CD4-positive, alpha-beta T cell treated with Interleukin-17A for 1 hour (primary cell): Measurements from ENCODE around the gene ACSS3.
"Not testable (repeated sequence)": the region's sequence is repeated elsewhere in the genome, so short reads cannot be mapped to it uniquely, and the experiment has no call there.

ENCODE experiments used
- DNase-seq: peaks from one replicate; pipeline ENCODE4 v3.0.0-alpha.2; 2020

ACSS3 gene

DNA sequence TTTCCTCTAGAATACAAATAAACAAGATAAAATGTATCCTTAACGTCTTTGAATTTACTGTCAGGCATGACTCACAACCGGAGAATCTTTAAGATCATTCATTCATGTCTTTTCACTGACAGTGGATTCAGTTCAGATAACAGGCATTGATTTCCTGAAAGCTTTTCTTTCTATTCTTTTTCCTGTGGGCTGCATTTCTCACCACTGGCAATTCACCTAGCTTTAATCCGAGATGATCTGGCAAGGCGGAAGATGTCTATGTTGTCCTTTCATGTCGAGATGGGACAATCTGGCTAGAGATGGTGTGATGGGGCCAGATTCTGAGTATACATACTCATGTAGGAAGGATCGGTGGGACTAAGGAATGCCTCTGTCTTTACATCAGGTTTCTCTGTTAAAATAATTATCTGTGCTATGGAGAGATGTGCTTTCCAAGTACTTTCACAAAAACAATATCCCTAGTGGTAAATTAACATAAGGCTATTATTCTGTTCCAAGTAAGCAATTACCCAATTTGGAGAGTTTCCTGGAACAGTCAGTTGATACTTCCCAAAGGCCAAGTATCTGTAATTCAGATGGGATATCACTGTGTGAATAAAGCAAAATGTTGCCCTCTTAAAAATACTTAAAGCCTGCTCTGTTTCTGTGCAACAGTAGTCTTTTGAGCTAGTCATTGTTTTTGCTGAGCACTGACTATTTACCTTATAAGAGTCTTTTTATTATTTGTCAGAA, 17.8 kb downstream of the ACSS3 start:
- no peak for DNase-seq

DNA sequence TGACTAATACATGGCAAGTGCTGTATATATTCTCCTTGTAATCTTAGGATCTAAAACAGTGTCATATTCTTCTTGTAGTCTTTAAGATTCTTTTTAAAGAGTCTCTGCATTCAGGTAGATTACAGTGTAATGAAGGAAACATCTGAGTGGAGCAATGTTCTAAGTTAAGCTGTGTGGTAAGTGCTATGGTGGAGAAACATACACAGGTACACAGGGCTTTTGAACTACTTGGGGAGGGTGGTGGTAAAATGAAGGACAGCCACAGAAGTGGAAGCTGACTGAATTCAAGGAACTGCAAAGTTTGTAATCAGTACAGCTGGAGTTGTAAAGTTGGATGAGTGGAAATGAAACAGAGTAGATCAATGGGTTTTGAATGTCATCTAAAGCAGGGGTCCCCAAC, 27.8 kb downstream of the ACSS3 start:
- DNase-seq = no peak

DNA sequence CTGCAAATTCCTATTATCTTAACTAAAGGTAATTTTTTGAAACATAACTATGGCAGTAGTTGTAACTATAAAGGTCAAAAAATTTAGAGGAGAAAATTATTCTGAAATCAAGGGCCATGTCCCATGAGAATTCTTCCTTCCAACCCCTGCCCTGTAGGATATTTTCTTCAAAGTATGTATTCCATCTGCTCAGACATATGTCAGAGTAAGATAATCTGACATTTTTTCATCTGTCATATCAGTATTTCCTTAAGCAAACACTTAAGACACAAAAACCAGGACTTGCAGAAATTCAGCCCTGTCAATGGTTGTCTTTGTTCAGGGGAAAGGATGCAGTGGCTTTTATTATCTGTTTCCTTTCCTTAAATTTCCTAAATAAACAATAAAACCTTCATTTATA, 36.3 kb downstream of the ACSS3 start:
- DNase-seq = no peak

DNA sequence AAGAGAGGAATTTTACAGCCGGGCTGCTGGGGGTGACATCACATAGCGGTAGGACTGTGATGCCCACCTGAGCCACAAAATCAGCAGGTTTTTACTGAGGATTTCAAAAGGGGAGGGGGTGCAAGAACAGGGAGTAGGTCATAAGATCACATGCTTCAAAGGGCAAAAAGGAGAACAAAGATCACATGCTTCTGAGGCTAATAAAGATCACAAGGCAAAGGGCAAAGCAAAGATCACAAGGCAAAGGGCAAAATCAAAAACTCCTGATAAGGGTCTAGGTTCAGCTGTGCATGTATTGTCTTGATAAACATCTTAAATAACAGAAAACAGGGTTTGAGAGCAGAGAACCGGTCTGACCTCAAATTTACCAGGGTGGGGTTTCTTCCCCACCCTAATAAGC, 41.2 kb downstream of the ACSS3 start:
- DNase-seq = not testable (repeated sequence)

DNA sequence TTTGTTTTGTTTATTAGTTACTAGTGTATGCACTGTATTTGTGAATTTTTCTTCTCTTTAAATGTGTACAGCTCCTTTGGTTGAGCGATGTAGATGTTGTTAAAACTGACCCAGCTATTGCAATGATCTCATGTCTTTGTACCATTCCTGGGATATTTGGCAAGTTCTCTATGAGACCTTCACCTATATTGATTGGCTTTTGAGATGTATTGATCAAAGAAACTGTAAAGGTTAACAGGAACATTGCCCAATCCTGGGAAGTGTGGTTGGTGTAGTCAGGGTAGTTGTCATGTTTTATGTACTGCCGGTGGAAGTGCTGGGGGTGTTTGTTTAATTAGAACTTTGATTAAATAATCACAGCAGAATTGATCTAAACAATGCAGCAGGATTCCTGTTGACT, 43.1 kb downstream of the ACSS3 start:
- no peak for DNase-seq

DNA sequence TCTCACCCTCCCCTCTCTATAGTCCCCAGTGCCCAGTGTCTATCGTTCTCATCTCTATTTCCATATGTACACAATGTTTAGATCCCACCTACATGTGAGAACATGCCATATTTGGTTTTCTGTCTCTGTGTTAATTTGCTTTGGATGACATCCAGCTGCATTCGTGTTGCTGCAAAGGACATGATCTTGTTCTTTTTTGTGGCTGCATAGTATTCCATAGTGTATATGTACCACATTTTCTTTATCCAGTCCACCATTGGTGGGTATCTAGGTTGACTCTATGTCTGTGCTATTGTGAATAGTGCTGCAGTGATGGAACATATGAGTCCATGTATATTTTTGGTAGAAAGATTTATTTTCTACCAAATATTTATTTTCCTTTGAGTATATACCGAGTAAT, 45.7 kb downstream of the ACSS3 start:
- no peak for DNase-seq

DNA sequence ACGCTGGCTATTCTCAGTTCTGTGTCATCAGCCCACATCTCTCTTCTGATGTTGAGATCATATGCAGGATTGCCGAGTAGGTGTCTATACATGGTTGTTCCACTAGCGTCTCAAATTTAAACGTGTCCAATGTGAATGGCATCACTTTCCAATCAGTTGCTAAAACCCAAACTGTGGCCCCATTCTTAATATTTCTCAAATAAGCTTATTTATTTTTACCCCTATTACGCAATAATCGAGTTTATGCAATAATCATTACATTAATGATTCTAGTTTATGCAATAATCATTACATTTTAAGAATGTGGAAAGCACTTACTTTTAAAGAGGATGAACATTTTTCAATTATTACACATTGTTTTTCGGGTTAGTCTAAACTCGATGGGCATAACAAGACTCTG, 47.8 kb downstream of the ACSS3 start:
- DNase-seq = no peak

DNA sequence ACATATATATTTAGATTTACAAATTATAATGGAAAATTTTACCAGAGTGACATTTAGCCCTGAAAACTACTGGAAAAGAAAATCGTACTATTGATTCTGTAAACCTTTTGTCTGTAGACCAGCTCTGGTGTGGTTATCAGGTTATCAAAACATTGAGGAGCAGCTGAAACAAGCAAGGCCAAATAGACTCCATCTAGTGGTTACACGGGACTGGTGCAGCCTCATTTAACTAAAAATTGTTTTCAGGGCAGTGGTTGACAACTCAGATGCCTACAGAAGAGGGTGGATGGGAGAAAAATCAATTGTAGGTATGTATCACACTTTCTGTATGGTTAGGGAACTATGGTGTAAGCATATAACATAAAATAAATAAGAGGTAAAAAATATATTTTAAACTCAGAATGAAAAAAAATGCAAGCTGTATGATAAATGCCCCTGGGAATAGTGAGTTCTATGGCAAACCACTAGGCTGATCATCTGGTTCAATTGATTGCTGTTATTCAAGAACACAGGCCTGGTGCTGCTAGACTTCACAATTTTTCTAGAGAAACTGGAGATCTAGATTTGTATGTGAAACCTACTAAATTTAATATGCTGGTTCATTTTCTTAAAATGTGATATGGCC, 51.2 kb downstream of the ACSS3 start:
- DNase-seq = no peak

DNA sequence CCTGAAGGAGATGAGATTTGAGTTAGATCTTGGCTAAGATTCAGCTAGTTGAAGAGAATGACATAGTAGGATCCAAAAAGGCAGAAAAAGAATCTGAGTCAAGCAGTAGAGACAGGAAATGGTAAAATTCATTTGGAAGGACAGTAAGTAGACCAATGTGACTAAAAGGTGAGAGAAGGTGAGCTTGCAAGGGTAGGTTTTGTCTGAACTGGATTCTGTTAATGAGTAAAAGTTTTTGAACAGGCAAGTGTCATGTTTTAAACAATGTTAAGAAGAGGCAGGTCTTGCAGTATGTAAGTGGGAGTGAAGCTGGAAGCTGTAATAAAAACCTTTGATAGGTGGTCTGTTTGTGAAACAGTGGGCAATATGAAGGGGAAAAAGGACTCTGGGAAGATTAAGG, 58.6 kb downstream of the ACSS3 start:
- no peak for DNase-seq

DNA sequence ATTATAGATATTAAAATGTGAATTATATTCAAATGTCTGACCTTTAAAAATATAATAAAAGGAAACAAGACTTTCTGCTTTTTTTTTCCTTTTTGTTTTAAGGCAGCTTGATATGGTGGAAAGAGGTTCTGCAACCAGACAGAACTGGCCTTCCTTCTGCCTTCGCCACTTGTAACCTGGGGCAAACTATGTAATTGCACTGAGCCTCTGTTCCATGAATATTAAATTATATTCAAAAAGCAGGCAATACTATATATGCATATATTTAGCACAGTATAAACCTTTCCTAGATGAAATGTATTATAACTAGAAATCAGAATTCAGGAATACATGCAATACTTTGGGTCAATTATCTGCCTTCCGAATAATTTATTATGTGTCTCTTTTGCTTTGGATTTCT, 59.9 kb downstream of the ACSS3 start:
- DNase-seq = no peak

DNA sequence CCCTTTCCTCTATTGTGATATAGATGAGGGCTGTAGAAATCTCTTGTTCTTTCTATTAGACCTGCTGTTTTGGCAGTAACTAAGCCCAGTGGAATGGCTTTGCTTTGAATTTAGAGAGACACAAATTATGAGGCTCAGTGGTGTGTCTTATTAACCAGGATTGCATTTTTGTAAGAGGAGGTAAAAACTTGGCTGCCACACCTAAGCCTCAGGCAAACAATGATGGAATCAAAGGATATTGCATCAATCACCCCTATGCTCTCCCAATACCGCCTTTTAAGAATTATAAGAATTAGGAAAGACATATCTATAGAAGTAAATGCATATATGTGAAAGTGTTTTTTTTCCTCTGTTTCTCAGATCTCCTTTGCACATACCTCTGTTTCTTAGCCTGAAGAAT, 63.3 kb downstream of the ACSS3 start:
- DNase-seq = no peak

DNA sequence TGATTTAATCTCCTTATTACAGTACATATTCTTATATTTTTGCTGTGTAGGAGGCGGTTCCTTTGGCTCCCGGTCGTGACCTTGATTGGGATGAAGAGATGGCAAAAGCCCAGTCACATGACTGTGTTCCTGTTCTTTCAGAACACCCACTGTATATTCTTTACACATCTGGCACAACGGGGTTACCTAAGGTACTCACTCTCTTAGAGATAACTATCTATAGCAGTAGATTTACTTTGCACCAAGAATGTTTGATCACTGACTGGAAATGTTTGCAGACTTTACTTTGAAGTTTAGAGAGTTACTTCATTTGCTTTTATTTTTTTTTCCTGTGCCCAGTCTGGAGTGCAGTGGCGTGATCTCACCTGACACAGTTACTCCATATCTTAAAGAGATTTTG, 65.2 kb downstream of the ACSS3 start:
- DNase-seq = no peak

DNA sequence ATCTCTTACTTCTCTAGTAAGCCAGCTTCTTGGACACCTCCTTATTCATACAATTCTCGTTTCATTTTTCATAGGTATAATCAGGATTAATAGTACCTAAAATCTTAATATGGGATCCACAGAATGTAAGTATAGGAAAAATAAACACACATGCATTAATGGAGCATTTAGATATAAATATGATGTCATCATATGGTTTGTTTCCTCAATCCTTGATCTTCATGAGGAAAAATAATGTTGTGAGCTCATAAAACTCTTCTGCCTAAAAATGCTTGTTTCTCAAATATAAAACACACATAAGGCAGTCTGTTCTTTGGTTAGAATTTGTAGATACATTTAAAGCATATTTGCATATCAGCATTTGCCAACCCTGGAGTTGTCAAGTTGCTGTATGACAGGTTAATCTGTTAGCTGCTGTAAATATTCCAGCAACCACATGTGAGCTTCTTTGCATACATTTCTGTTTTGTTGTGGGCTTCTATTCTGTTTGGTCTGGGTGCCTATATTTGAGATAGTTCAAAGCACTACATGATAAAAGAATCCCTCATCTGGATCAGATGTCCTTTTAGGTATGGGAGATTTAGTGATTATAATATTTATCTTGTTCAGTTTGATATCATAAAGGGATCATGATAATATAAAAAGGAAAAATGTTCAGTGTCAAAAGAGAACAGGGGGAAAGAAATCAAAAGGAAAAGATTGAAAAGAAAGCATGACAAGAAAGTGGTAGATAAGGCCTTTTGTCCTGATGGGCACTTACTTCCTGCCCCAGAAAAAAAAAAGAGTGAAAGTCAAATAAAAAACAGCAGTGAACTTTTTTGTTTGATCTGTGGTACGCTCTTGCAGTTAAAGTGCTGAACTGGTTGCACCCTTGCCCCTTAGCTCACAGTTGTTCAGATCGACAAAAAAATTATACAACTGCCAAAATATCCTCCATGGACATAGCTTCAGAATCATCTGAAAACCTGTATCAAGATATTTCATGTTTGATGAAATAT, 68.6 kb downstream of the ACSS3 start:
- DNase-seq = no peak

DNA sequence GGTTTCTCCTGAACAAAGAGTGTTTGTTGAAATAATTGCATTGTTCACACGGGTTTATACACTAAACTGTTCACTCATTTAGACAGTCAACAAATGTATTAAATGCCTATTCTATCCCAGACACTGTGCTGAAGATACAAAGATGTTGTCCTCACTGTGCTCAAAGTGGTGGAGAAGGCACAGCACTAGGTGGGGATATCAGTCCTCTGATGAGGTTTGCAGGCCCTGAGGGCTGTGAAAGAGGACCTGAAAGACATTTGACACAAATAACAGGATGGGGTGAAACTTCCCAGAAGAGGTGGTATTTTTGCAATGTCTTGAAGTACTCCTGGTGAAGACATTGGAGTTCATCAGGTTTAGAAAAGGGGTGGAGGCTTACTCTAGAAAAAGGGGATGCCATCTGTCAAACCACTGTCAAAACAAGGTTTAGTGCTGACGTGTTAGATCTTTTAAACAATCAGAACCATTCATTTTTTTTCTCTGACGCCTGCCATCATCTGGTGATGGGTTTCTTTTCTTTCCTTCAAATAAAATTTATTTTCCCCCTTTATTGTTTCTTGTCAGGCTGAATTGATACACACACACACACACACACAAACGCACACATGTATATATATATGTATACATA, 69.5 kb downstream of the ACSS3 start:
- no peak for DNase-seq

DNA sequence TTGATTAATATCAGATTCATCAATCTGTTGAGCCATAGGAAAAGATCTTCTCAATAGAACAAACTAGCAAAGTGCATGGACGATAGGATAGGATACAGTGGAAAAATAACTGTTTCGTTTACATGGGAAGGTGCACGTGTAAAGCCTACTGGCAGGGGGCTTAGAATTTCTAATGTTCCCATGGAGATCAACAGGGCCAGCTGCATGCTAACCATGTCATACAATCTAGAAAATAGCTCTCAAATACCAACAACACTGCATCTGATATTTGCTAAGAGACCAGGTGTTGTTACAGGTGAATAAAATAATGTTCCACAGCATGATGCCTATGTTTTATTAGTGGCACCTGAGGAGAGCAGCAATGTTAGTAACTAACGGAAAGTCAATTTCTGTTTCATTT, 72.5 kb downstream of the ACSS3 start:
- no peak for DNase-seq

DNA sequence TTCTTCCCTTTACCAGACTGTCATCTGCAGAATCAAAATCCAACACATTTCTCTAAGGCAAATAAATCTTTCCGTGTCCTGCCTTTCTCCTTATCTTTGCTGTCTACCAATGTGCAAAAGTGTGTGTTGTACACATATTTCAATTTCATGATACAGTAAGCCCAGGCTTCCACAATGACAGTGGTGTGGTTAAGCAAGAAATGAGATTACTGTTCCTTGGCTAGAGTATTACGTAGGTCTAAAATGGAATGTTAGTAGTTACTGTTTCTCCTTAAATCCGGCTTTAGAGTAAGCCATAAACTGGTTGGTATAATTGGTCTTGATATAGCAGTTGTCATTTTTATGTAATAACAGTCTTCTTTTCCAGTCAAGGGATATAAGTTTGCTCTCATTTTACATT, 82.0 kb downstream of the ACSS3 start:
- no peak for DNase-seq

DNA sequence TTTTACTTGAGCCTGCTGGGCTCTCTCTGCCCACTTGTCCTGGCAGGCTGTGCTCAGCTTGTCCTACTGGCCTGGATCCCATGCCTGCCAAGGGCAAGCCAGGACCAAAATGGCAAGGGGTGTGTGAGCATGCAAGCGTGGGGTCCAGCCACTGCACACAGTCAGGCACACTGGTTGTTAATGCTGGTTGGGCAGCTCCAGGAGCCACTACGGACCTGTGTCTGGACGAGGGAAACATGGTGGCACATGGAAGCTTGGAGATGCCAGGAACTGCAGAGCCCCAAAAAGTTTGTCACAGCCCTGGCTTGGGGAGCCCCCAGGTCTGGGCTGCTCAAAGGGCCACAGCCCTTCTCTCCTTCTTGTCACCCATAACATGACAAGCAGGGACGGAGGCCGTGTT, 83.8 kb downstream of the ACSS3 start:
- DNase-seq = no peak

DNA sequence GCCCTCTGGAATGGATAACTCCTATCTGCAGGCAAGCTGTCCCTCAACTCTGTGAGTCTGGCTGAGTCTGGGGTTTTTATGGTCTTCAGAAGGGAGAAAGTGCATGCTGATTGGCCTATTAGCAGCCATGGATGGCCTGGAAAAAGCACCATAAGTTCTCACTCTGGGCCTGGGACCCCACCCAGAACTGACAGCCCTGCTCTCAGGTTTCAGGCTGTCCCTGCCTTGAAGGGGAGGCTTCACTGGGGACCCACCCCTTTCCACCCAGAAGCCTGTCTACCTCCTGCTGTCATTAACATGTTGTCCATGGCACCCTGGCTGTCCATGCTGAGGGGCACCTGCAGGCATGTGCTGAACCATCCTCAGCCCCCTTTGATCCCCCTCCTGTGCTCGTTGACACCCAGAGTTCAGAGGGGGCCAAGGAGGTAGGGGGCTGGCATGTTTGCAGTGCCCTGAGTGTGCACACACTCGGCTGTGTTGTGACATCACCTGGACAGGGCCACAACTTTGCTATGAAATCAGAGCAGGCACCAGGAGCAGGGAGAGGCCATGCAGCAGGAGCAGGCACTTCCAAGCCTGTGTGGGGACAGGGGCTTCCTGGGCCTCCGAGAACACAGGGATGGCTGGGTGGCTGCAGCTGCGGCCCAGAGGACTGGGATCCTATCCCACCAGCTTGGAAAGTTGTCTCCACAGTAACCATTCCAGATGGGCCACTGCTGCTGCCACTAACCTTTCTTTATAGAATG, 84.7 kb downstream of the ACSS3 start:
- no peak for DNase-seq

DNA sequence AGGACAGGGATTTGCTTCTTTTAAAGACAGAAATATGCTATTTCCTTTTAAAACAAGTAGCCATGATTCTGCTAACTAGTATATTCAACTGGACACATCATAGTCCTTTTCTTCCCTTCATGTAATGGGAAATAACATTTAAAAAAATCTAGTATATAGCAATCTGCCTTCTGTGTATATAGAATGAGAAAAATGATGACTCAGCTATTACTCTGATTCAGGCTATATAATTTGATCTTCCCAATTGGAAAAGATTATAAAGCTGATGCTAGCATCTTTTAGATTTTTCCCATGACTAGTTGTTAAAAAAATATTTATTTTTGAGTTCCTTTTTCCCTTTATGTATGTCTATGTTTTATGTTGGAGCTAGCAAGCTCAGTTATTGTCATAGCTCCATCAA, 86.9 kb downstream of the ACSS3 start:
- no peak for DNase-seq

DNA sequence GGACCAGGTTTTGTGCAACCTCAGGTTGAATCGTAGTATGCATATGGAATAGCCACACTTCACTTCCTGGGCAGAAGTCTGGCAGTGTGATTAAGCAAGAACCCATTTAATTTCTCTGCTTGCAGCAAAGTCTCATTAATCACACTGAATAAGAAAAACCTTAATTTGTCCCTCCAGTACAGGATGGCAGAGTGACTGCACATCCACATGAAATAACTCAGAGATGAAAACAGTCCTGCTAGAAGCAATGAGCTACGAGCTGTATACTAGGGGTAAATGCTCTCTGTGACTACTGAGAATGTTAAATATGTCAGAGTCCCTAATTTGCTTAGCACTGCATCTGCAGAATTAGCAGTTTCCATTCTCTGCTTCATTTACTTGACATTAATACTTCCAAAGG, 88.9 kb downstream of the ACSS3 start:
- DNase-seq = no peak

DNA sequence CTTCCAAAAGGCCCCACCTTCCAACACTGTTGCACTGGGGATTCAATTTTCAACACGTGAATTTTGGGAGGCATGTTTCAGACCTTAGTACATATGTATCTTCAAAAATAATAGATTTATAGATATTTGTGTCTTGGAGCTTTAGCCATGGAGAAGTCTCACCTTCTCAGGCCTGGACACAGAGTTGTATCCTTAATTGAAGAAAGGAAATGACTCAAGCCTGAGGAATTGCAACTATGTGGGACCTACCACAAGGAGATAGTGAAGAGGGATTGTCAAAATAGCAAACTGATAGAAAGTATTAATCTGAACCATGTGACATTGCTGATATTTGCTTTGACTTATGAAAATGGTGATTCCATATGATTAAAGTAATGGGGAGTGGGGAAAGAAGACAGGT, 89.8 kb downstream of the ACSS3 start:
- no peak for DNase-seq

DNA sequence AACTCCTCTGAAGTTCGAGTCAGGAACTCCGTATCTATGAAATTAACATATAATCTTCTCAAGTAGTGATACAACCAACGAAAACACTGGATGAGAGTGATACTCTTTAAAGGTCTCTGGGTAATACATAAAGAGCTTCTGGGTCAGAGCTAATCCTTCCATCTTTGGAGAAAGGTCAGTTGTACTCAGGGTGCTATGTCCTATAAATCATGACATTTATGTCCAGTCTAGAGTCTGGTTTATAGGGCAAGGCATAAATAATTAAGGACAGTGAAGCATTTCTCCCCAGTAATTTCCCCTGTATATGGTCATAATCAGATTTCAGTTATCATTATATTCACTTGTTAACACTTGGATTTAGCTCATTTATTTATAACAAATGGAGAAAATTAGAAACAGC, 90.6 kb downstream of the ACSS3 start:
- no peak for DNase-seq

DNA sequence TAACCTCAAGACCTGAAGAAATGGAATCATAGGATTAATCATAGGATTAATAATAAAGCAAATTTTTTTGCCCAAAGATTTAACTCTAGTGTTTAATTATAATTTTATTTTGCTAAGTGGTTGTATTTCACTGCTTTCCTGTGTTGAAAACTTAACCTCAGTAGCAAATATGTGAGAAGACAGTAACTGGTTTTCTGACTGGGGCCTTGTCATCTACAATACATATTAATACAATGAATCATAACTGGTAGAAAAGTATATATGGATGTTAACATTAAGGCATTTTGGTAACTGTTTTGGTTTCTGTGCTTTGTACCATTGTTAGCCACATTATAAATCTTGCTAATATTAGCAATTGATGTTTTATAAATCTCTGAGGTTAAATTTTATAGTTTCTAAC, 92.2 kb downstream of the ACSS3 start:
- no peak for DNase-seq
